H1 (cell line): Measurements from ENCODE around the gene CD226.

Experiments used
- CEBPB ChIP-seq: IDR thresholded peaks from 2 replicates; pipeline ENCODE4 v1.6.1; 2012; ENCODE audit warnings: low read depth, low read length
- GTF2F1 ChIP-seq: IDR thresholded peaks from 2 replicates; pipeline ENCODE4 v1.6.1; 2012; ENCODE audit warnings: low read depth, low read length, improper control_type of control experiment, borderline replicate concordance
- HDAC2 ChIP-seq, 2 experiments: fragments of 300-600 bp in 1 of 2; sonication (generic) in 1 of 2; IDR thresholded peaks; 2 replicates each; pipeline ENCODE4 v1.6.1; 2011 to 2012; ENCODE audit warnings: low read depth in 2 of 2, low read length in 2 of 2, mild to moderate bottlenecking in 2 of 2, moderate library complexity in 2 of 2, borderline replicate concordance in 1 of 2, inconsistent platforms in 1 of 2
- JUND ChIP-seq: IDR thresholded peaks from 2 replicates; pipeline ENCODE4 v1.6.1; 2011; ENCODE audit warnings: mild to moderate bottlenecking, improper control_type of control experiment, low read length
- MAFK ChIP-seq: IDR thresholded peaks from 2 replicates; pipeline ENCODE4 v1.6.1; 2012; ENCODE audit warnings: low read depth, mild to moderate bottlenecking, improper control_type of control experiment, low read length
- PHF8 ChIP-seq: fragments of 200-600 bp; sonication (generic); conservative IDR thresholded peaks from 2 replicates; pipeline ENCODE4 v1.7.1; 2012; ENCODE audit warnings: low read depth, mild to moderate bottlenecking, inconsistent platforms, low read length, moderate library complexity
- POLR2A ChIP-seq, 2 experiments: IDR thresholded peaks; 1 replicate in 1 of 2; 2 replicates in 1 of 2; pipeline ENCODE4 v1.6.1; 2011; ENCODE audit warnings: low read depth in 2 of 2, low read length in 2 of 2, mild to moderate bottlenecking in 2 of 2; ENCODE audit errors: control extremely low read depth in 1 of 2
- RFX5 ChIP-seq: IDR thresholded peaks from 2 replicates; pipeline ENCODE4 v1.6.1; 2011; ENCODE audit warnings: low read depth, low read length, improper control_type of control experiment, borderline replicate concordance
- ZNF274 ChIP-seq: IDR thresholded peaks from 2 replicates; pipeline ENCODE4 v1.7.0; 2012; ENCODE audit warnings: low read length, borderline replicate concordance; ENCODE audit errors: extremely low read depth
- TF ChIP-seq, protein P1 (sequence below), 3 experiments: IDR thresholded peaks; 1 replicate in 2 of 3; 2 replicates in 1 of 3; pipeline versions ENCODE4 v1.5.1 to v1.6.1; 2011; ENCODE audit warnings: low read length in 3 of 3, mild to moderate bottlenecking in 3 of 3, inconsistent platforms in 2 of 3, low read depth in 1 of 3, moderate library complexity in 1 of 3; ENCODE audit not compliant: insufficient read depth in 1 of 3; ENCODE audit errors: control extremely low read depth in 1 of 3

DNA sequence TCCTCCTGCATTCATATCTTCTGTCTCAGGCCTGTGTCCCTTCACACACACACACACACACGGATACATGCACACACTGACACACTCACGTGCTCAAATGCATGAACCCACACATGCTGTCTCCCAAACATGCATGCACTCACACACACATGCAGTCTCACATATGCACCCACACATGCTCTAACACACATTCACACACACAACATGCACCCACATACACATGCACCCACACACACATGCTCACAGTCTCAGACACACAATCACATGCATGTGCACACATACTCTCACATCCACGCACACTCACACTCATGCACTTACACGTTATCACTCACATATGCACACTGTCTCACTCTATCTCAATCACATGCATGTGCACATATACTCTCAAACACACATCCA, 1.9 kb upstream of the CD226 start:
- no peak for TF ChIP-seq MAFK
- TF ChIP-seq, protein P1, sequence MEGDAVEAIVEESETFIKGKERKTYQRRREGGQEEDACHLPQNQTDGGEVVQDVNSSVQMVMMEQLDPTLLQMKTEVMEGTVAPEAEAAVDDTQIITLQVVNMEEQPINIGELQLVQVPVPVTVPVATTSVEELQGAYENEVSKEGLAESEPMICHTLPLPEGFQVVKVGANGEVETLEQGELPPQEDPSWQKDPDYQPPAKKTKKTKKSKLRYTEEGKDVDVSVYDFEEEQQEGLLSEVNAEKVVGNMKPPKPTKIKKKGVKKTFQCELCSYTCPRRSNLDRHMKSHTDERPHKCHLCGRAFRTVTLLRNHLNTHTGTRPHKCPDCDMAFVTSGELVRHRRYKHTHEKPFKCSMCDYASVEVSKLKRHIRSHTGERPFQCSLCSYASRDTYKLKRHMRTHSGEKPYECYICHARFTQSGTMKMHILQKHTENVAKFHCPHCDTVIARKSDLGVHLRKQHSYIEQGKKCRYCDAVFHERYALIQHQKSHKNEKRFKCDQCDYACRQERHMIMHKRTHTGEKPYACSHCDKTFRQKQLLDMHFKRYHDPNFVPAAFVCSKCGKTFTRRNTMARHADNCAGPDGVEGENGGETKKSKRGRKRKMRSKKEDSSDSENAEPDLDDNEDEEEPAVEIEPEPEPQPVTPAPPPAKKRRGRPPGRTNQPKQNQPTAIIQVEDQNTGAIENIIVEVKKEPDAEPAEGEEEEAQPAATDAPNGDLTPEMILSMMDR (IDR thresholded peaks at IDR 0.05; ENCODE audit: control extremely low read depth in 1 of 3, insufficient read depth in 1 of 3, low read depth in 1 of 3, low read length in 3 of 3), result no peak
- TF ChIP-seq GTF2F1, result no peak
- no peak for TF ChIP-seq PHF8
- no peak for TF ChIP-seq POLR2A (IDR thresholded peaks at IDR 0.05; ENCODE audit: control extremely low read depth in 1 of 2, low read depth in 2 of 2, low read length in 2 of 2)
- TF ChIP-seq ZNF274, result no peak
- no peak for TF ChIP-seq RFX5
- no peak for TF ChIP-seq HDAC2 (IDR thresholded peaks at IDR 0.05; ENCODE audit: borderline replicate concordance in 1 of 2, low read depth in 2 of 2, low read length in 2 of 2)
- no peak for TF ChIP-seq CEBPB
- TF ChIP-seq JUND, result no peak
